Tibial artery (tissue), 4 donors: ENCODE measurements around the gene MAP4K2.
A peak's percentile ranks its signal among the peaks of the same experiment; 100 is the strongest.

Source experiments
- DNase-seq, 2 donors: peaks; one replicate each; pipeline ENCODE4 v3.0.0-alpha.2; 2019
- H3K27ac ChIP-seq, 2 donors: fragments of 200-600 bp; sonication (generic) in 1 of 2; 1 replicate in 1 of 2; 2 replicates in 1 of 2; pipeline ENCODE4 v1.5.1; 2018 to 2019; ENCODE audit warnings: mild to moderate bottlenecking in 1 of 2
- H3K27me3 ChIP-seq, 2 donors: fragments of 200-600 bp; sonication (generic) in 1 of 2; one replicate each; pipeline versions ENCODE4 v1.5.1 to v1.6.0; 2016 to 2019
- H3K36me3 ChIP-seq, 3 donors: fragments of 200-600 bp; sonication (generic) in 2 of 3; one replicate each; pipeline ENCODE4 v1.5.1; 2016 to 2019; ENCODE audit warnings: mild to moderate bottlenecking in 2 of 3
- H3K4me1 ChIP-seq, 4 donors: fragments of 200-600 bp; sonication (generic) in 2 of 4; 1 replicate in 3 of 4; 2 replicates in 1 of 4; pipeline ENCODE4 v1.5.1; 2016 to 2019
- H3K4me3 ChIP-seq, 2 donors: fragments of 200-600 bp; sonication (generic) in 1 of 2; 1 replicate in 1 of 2; 2 replicates in 1 of 2; pipeline ENCODE4 v1.5.1; 2018 to 2019; ENCODE audit warnings: mild to moderate bottlenecking in 2 of 2
- H3K9me3 ChIP-seq, 3 donors: fragments of 200-600 bp; sonication (generic) in 1 of 3; one replicate each; pipeline ENCODE4 v1.5.1; 2016 to 2019
- CTCF ChIP-seq, 2 experiments: fragments of 200-600 bp in 1 of 2; fragments of 450-650 bp in 1 of 2; IDR thresholded peaks; one replicate each; pipeline ENCODE4 v1.5.1; 2017 to 2019; ENCODE audit warnings: antibody characterized with exemption in 2 of 2, mild to moderate bottlenecking in 1 of 2, moderate library complexity in 1 of 2
- intact Hi-C: fragments of 100-400 bp; cut with DNase I; formaldehyde crosslinking; loops from one replicate; pipeline ENCODE4 v1.15.0; 2023; ENCODE audit warnings: low total_unique reads

MAP4K2 gene

GRCh38 chr11:64776425-64776824 is 26.6 kb downstream of the MAP4K2 start:
- Histone ChIP-seq H3K4me1 (peaks cover 0 to 64% (median 43%) of the 10 kb centered on the region in 4 donors), H3K4me3 (peak overlapping the region; percentile 95 to 99), H3K9me3 (no peaks in the 10 kb centered on the region), H3K27me3 (no peaks in the 10 kb centered on the region), H3K27ac (peak overlapping the region in 1 of 2 donors; percentile 99), H3K36me3 (peaks cover 51 to 58% (median 52%) of the 10 kb centered on the region in 3 donors)
- intact Hi-C loops = no loop called here
- DNase-seq = no peak
- TF ChIP-seq CTCF (IDR thresholded peaks at IDR 0.05) = no peak

- Histone ChIP-seq H3K9me3 (no peaks in the 10 kb centered on the region), H3K27me3 (no peaks in the 10 kb centered on the region), H3K4me3 (no peak overlapping the region), H3K36me3 (peaks cover 73 to 81% (median 75%) of the 10 kb centered on the region in 3 donors), H3K27ac (no peak overlapping the region), H3K4me1 (peaks cover 0 to 61% (median 42%) of the 10 kb centered on the region in 4 donors)
- peak in 1 of 2 donors; percentile 7 for DNase-seq
- no peak for TF ChIP-seq CTCF (IDR thresholded peaks at IDR 0.05)
- intact Hi-C loops = no loop called here
Measured at GRCh38 chr11:64774144-64774543, 28.9 kb downstream of the MAP4K2 start.

- Histone ChIP-seq H3K9me3 (no peaks in the 10 kb centered on the region), H3K27ac (peak overlapping the region in 1 of 2 donors; percentile 20), H3K36me3 (peaks cover 90 to 94% (median 92%) of the 10 kb centered on the region in 3 donors), H3K27me3 (no peaks in the 10 kb centered on the region), H3K4me3 (no peak overlapping the region), H3K4me1 (peaks cover 0 to 68% (median 48%) of the 10 kb centered on the region in 4 donors)
- DNase-seq = no peak
- intact Hi-C loops = no loop called here
- no peak for TF ChIP-seq CTCF (IDR thresholded peaks at IDR 0.05)
Measured at GRCh38 chr11:64772303-64773018, 30.6 kb downstream of the MAP4K2 start.

GRCh38 chr11:64771861-64772260 is 31.2 kb downstream of the MAP4K2 start:
- intact Hi-C loops = no loop called here
- Histone ChIP-seq H3K36me3 (peaks cover 96 to 99% (median 98%) of the 10 kb centered on the region in 3 donors), H3K27ac (no peak overlapping the region)

GRCh38 chr11:64770120-64770519 is 32.9 kb downstream of the MAP4K2 start:
- Histone ChIP-seq H3K4me3 (no peak overlapping the region), H3K27ac (no peak overlapping the region), H3K4me1 (peaks cover 0 to 51% (median 33%) of the 10 kb centered on the region in 4 donors), H3K27me3 (no peaks in the 10 kb centered on the region), H3K9me3 (no peaks in the 10 kb centered on the region), H3K36me3 (peaks cover 99 to 100% (median 100%) of the 10 kb centered on the region in 3 donors)
- DNase-seq = peak in 1 of 2 donors; percentile 16
- no peak for TF ChIP-seq CTCF (IDR thresholded peaks at IDR 0.05)
- intact Hi-C loops = no loop called here

More at GRCh38 chr11:64771861-64772260, 31.2 kb downstream of the MAP4K2 start:
- H3K27me3 ChIP-seq = no peaks in the 10 kb centered on the region
- TF ChIP-seq CTCF (IDR thresholded peaks at IDR 0.05) = no peak
- peaks cover 0 to 64% (median 46%) of the 10 kb centered on the region in 4 donors for H3K4me1 ChIP-seq
- no peak for DNase-seq
- H3K9me3 ChIP-seq = no peaks in the 10 kb centered on the region
- no peak overlapping the region for H3K4me3 ChIP-seq
